Measurements from ENCODE around the gene BUD31. TPM values are rescaled to one million over a fixed set of nuclear protein-coding genes. Genes with fewer than 3 reads are reported as not detected.
"Not testable (repeated sequence)": the region's sequence is repeated elsewhere in the genome, so short reads cannot be mapped to it uniquely, and the experiment has no call there.

Gene BUD31
- total RNA-seq, 2 donors from 2014 or later = 96.1 to 138 TPM

- Mint-ChIP-seq H3K9me3 (no peaks in the 10 kb centered on the region), H3K27ac (peak overlapping the region; percentile 31), H3K4me1 (peaks cover 39% of the 10 kb centered on the region), H3K4me3 (no peak overlapping the region), H3K36me3 (ENCODE audit: low read depth) (peaks cover 90% of the 10 kb centered on the region), H3K27me3 (no peaks in the 10 kb centered on the region)
- ATAC-seq (replicated peaks) = no peak
These were observed 5.9 kb upstream of the BUD31 start for GRCh38 chr7:99402854-99403253.

GRCh38 chr7:99403764-99404163 lies 5.0 kb upstream of the BUD31 start:
- Mint-ChIP-seq H3K27me3 (no peaks in the 10 kb centered on the region), H3K27ac (peak overlapping the region; percentile 37), H3K36me3 (ENCODE audit: low read depth) (peaks cover 90% of the 10 kb centered on the region), H3K4me1 (peaks cover 30% of the 10 kb centered on the region), H3K9me3 (no peaks in the 10 kb centered on the region), H3K4me3 (no peak overlapping the region)
- no peak for ATAC-seq (replicated peaks)

DNA sequence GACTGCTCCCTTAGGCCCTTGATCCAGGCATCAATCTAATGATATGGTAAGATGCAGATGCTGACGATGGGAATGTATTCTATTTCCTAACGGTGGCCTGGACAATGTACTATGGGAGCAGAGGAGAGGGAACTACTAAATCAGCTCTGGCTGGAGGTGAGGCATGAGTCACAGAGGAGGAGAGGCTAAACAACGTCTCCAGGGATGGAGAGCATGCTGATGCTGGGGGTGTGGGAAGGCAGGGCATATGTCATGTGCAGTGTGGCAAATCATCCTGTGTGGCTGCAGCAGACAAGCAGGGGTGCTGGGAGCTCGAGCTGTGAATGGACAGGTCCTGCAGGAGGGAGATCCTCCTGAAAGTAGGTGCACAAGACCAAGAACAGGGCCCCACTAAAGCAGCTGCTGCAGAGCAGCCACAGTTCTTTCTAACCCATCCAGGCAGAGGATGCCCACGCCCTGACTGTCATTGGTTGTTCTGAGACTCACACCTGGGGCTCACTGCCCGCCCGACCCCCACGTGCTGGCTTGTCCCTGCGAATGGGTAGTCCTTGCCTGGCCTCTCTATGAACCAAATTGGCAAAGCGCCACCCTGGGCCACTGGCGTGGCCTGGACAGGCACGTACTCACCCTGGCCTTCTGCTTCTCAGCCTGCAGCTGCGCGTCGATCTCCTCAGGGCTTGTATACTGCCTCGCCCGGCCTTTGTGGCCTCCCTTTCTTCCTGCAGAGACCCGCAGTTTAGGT lies 4.4 kb upstream of the BUD31 start:
- Mint-ChIP-seq H3K4me1 (peaks cover 28% of the 10 kb centered on the region), H3K36me3 (ENCODE audit: low read depth) (peaks cover 90% of the 10 kb centered on the region), H3K27ac (peak overlapping the region; percentile 37), H3K9me3 (no peaks in the 10 kb centered on the region), H3K4me3 (no peak overlapping the region), H3K27me3 (no peaks in the 10 kb centered on the region)
- no peak for ATAC-seq (replicated peaks)

DNA sequence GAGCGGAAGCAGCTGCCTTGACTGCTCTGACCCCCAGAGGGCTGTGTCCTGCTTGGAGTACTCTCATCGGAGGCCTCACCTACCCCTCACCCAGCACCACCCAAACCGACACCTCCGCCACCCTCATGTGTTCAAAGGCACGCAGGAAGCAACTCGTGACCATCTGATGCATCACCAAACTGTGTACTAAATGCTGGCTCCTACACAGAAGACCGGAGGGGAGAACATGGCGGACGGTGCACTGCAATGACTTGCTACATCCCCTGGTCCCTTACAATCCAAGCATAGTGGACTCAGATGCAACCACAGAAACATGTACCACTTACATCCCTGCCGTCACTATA lies 3.8 kb upstream of the BUD31 start:
- Mint-ChIP-seq H3K27ac (no peak overlapping the region), H3K4me1 (peaks cover 28% of the 10 kb centered on the region), H3K9me3 (no peaks in the 10 kb centered on the region), H3K4me3 (no peak overlapping the region), H3K36me3 (ENCODE audit: low read depth) (peaks cover 90% of the 10 kb centered on the region), H3K27me3 (no peaks in the 10 kb centered on the region)
- ATAC-seq (replicated peaks) = no peak

- peak overlapping the region; percentile 98 for H3K27ac Mint-ChIP-seq
- ATAC-seq (replicated peaks) = no peak
- H3K4me3 Mint-ChIP-seq = peak overlapping the region; percentile 94
- H3K9me3 Mint-ChIP-seq = no peaks in the 10 kb centered on the region
- H3K4me1 Mint-ChIP-seq = peaks cover 30% of the 10 kb centered on the region
- H3K36me3 Mint-ChIP-seq (ENCODE audit: low read depth) = peaks cover 90% of the 10 kb centered on the region
- H3K27me3 Mint-ChIP-seq = no peaks in the 10 kb centered on the region
These were observed 2.2 kb upstream of the BUD31 start for GRCh38 chr7:99406557-99406956.

DNA sequence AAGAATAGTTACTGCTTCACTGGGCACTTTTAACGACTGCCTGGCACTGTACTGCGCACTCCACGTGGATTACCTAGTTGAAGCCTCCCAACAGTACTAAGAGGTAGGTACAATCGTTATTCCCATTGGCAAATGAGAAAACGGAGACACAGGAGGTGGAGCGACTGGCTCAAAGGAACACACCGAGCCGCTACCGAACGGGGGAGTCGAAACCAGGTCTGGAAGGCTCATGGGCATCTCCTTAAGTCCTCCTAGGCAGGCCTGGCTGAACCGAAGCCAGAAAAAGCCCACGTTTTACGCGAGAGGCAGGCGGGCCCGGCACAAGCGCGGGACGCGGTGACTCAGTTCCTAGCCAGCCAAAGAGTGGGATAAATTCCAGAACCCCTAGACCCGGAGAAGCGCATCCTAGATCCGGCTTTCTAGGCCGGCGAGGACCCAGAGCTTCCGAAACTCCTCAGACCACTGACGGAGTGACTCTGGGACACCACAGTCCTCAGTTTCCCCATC lies 844 bp upstream of the BUD31 start:
- Mint-ChIP-seq H3K4me1 (peaks cover 28% of the 10 kb centered on the region), H3K9me3 (no peaks in the 10 kb centered on the region), H3K36me3 (ENCODE audit: low read depth) (peaks cover 90% of the 10 kb centered on the region), H3K27ac (peak overlapping the region; percentile 98), H3K27me3 (no peaks in the 10 kb centered on the region), H3K4me3 (peak overlapping the region; percentile 94)
- peak; percentile 31 for ATAC-seq (replicated peaks)

DNA sequence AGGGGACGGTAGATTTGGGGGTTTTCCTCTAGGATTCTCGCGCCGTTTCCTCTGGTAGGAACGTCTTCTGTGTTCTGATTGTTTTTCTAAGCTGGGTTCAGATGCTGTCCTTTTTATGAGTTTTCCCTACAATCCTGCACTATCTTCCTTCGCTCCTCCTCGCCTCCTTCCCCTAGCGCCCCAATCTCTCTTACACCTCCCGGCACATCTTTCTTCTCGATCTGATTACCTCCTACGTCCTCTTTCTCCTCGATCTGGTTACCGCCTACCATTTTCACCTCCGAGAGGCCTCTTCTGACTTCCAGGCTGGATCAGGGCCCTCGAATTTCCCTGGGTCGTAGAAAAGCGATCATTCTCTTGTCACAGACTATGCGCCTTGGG lies 413 bp downstream of the BUD31 start:
- Mint-ChIP-seq H3K36me3 (ENCODE audit: low read depth) (peaks cover 90% of the 10 kb centered on the region), H3K27me3 (no peaks in the 10 kb centered on the region), H3K4me1 (peaks cover 20% of the 10 kb centered on the region)

GRCh38 chr7:99409806-99410205 lies 1.0 kb downstream of the BUD31 start:
- Mint-ChIP-seq H3K27ac (peak overlapping the region; percentile 98), H3K36me3 (ENCODE audit: low read depth) (peaks cover 90% of the 10 kb centered on the region), H3K9me3 (no peaks in the 10 kb centered on the region), H3K4me3 (peak overlapping the region; percentile 94), H3K27me3 (no peaks in the 10 kb centered on the region), H3K4me1 (peaks cover 19% of the 10 kb centered on the region)
- no peak for ATAC-seq (replicated peaks)

More for the DNA sequence above, 413 bp downstream of the BUD31 start:
- Mint-ChIP-seq H3K4me3 (peak overlapping the region; percentile 94), H3K27ac (peak overlapping the region; percentile 98), H3K9me3 (no peaks in the 10 kb centered on the region)
- peak; percentile 25 for ATAC-seq (replicated peaks)

GRCh38 chr7:99410635-99411034 lies 1.9 kb downstream of the BUD31 start:
- Mint-ChIP-seq H3K9me3 (no peaks in the 10 kb centered on the region), H3K4me1 (peaks cover 24% of the 10 kb centered on the region), H3K36me3 (ENCODE audit: low read depth) (peaks cover 90% of the 10 kb centered on the region), H3K27me3 (no peaks in the 10 kb centered on the region), H3K4me3 (peak overlapping the region; percentile 94), H3K27ac (peak overlapping the region; percentile 98)
- no peak for ATAC-seq (replicated peaks)

- H3K4me1 Mint-ChIP-seq; H3K4me3 Mint-ChIP-seq; ATAC-seq (replicated peaks); H3K27me3 Mint-ChIP-seq; H3K9me3 Mint-ChIP-seq: not testable (repeated sequence)
- Mint-ChIP-seq H3K36me3 (ENCODE audit: low read depth) (peaks cover 100% of the 10 kb centered on the region), H3K27ac (peak overlapping the region; percentile 77)
These were observed 6.9 kb downstream of the BUD31 start for GRCh38 chr7:99415513-99416127.

- peaks cover 5% of the 10 kb centered on the region for H3K4me1 Mint-ChIP-seq
- no peak overlapping the region for H3K27ac Mint-ChIP-seq
- no peaks in the 10 kb centered on the region for H3K9me3 Mint-ChIP-seq
- H3K36me3 Mint-ChIP-seq (ENCODE audit: low read depth) = peaks cover 96% of the 10 kb centered on the region
- H3K4me3 Mint-ChIP-seq = no peak overlapping the region
- H3K27me3 Mint-ChIP-seq = no peaks in the 10 kb centered on the region
- ATAC-seq (replicated peaks) = no peak
These were observed 9.5 kb downstream of the BUD31 start for GRCh38 chr7:99418260-99418659.

GRCh38 chr7:99419323-99420021 lies 10.7 kb downstream of the BUD31 start:
- Mint-ChIP-seq H3K9me3 (no peaks in the 10 kb centered on the region), H3K4me3 (no peak overlapping the region), H3K27ac (peak overlapping the region; percentile 19), H3K4me1 (peaks cover 5% of the 10 kb centered on the region), H3K36me3 (ENCODE audit: low read depth) (peaks cover 85% of the 10 kb centered on the region), H3K27me3 (no peaks in the 10 kb centered on the region)
- ATAC-seq (replicated peaks) = no peak

GRCh38 chr7:99420213-99420612 lies 11.4 kb downstream of the BUD31 start:
- H3K27me3 Mint-ChIP-seq = no peaks in the 10 kb centered on the region
- peaks cover 84% of the 10 kb centered on the region for H3K36me3 Mint-ChIP-seq (ENCODE audit: low read depth)
- ATAC-seq (replicated peaks) = no peak
- peak overlapping the region; percentile 19 for H3K27ac Mint-ChIP-seq
- peaks cover under 1% of the 10 kb centered on the region for H3K4me1 Mint-ChIP-seq
- H3K4me3 Mint-ChIP-seq = no peak overlapping the region
- H3K9me3 Mint-ChIP-seq = no peaks in the 10 kb centered on the region

DNA sequence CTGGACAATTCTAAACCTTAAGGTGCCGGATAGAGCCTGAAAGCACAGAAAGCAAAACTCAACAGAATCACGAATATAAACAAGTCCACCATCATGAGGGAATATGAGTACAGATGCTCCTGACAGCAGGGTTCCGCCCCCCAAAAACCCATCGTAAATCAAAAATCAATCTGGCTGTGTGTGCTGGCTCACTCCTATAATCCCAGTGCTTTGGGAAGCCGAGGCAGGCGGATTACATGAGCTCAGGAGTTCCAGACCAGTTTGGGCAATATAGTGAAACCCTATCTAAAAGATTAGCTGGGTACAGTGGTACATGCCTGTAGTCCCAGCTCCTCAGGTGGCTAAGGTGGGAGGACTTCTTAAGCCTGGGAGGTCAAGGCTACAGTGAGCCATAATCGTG lies 12.2 kb downstream of the BUD31 start:
- H3K27me3 Mint-ChIP-seq = no peaks in the 10 kb centered on the region
- no peaks in the 10 kb centered on the region for H3K9me3 Mint-ChIP-seq
- peaks cover 79% of the 10 kb centered on the region for H3K36me3 Mint-ChIP-seq (ENCODE audit: low read depth)
- no peak overlapping the region for H3K27ac Mint-ChIP-seq
- no peaks in the 10 kb centered on the region for H3K4me1 Mint-ChIP-seq
- H3K4me3 Mint-ChIP-seq = no peak overlapping the region
- ATAC-seq (replicated peaks) = no peak

GRCh38 chr7:99422186-99422585 lies 13.4 kb downstream of the BUD31 start:
- Mint-ChIP-seq H3K4me1 (no peaks in the 10 kb centered on the region), H3K9me3 (no peaks in the 10 kb centered on the region), H3K4me3 (no peak overlapping the region), H3K36me3 (ENCODE audit: low read depth) (peaks cover 67% of the 10 kb centered on the region), H3K27ac (no peak overlapping the region), H3K27me3 (no peaks in the 10 kb centered on the region)
- no peak for ATAC-seq (replicated peaks)
